HepG2 (cell line): ENCODE data around the gene ANKRD49. TPM values are rescaled to one million over a fixed set of nuclear protein-coding genes. Genes with fewer than 3 reads are reported as not detected.

Experiments used
- BHLHE40 ChIP-seq: IDR thresholded peaks from 2 replicates; pipeline ENCODE4 v1.6.1; 2011; ENCODE audit warnings: low read length, improper control_type of control experiment
- CEBPB ChIP-seq: IDR thresholded peaks from 2 replicates; pipeline ENCODE4 v1.6.1; 2011; ENCODE audit warnings: low read depth, low read length, improper control_type of control experiment, borderline replicate concordance
- ELF1 ChIP-seq: sonication (generic); formaldehyde crosslinking; IDR thresholded peaks from 2 replicates; pipeline ENCODE4 v1.4.0; 2020; ENCODE audit warnings: missing genetic modification reagents
- FOXK2 ChIP-seq: fragments of 450-650 bp; IDR thresholded peaks from 2 replicates; pipeline ENCODE4 v1.6.1; 2016
- HMG20A ChIP-seq: IDR thresholded peaks from 2 replicates; pipeline ENCODE4 v1.6.1; 2016; ENCODE audit warnings: borderline replicate concordance
- KAT8 ChIP-seq: IDR thresholded peaks from 2 replicates; pipeline ENCODE4 v1.6.1; 2016; ENCODE audit warnings: missing genetic modification reagents, missing compliant biosample characterization
- KLF6 ChIP-seq: IDR thresholded peaks from 2 replicates; pipeline ENCODE4 v1.8.0; 2016; ENCODE audit warnings: missing biosample characterization, missing genetic modification reagents
- RAD51 ChIP-seq: fragments of 450-650 bp; IDR thresholded peaks from 2 replicates; pipeline ENCODE4 v1.6.1; 2016; ENCODE audit warnings: borderline replicate concordance
- RFX1 ChIP-seq: fragments of 450-650 bp; IDR thresholded peaks from 2 replicates; pipeline ENCODE4 v1.6.1; 2017
- SIX4 ChIP-seq: sonication (generic); formaldehyde crosslinking; IDR thresholded peaks from 2 replicates; pipeline ENCODE4 v1.4.0; 2020; ENCODE audit warnings: missing genetic modification reagents
- SOX13 ChIP-seq, 3 experiments: fragments of 450-650 bp in 1 of 3; sonication (generic) in 1 of 3; formaldehyde crosslinking in 1 of 3; IDR thresholded peaks in 2 of 3; conservative IDR thresholded peaks in 1 of 3; 2 replicates each; pipeline versions ENCODE4 v1.5.0 to v1.6.1; 2016 to 2020; ENCODE audit warnings: antibody characterized with exemption in 1 of 3, mild to moderate bottlenecking in 1 of 3, missing compliant biosample characterization in 1 of 3, missing genetic modification reagents in 1 of 3, moderate library complexity in 1 of 3
- TEAD3 ChIP-seq: optimal IDR thresholded peaks from 2 replicates; pipeline ENCODE3; 2016; ENCODE audit warnings: borderline replicate concordance
- TOE1 ChIP-seq: sonication (generic); formaldehyde crosslinking; IDR thresholded peaks from 2 replicates; pipeline ENCODE4 v1.4.0; 2020; ENCODE audit warnings: mild to moderate bottlenecking, missing genetic modification reagents
- YEATS2 ChIP-seq: sonication (generic); formaldehyde crosslinking; IDR thresholded peaks from 2 replicates; pipeline ENCODE4 v1.4.0; 2020; ENCODE audit warnings: missing genetic modification reagents, borderline replicate concordance
- YEATS4 ChIP-seq: sonication (generic); formaldehyde crosslinking; IDR thresholded peaks from 2 replicates; pipeline ENCODE4 v1.4.0; 2020; ENCODE audit warnings: missing genetic modification reagents, borderline replicate concordance
- ZBTB7B ChIP-seq: sonication (generic); formaldehyde crosslinking; IDR thresholded peaks from 2 replicates; pipeline ENCODE4 v1.4.0; 2020; ENCODE audit warnings: missing genetic modification reagents
- ZFP36L2 ChIP-seq: sonication (generic); formaldehyde crosslinking; IDR thresholded peaks from 2 replicates; pipeline ENCODE4 v1.4.0; 2020; ENCODE audit warnings: missing genetic modification reagents
- ZNF543 ChIP-seq: sonication (generic); formaldehyde crosslinking; IDR thresholded peaks from 2 replicates; pipeline ENCODE4 v1.4.0; 2020; ENCODE audit warnings: mild to moderate bottlenecking, missing genetic modification reagents
- ZNF572 ChIP-seq: sonication (generic); formaldehyde crosslinking; IDR thresholded peaks from 2 replicates; pipeline ENCODE4 v1.5.1; 2020; ENCODE audit warnings: mild to moderate bottlenecking, missing genetic modification reagents
- ZNF772 ChIP-seq: sonication (generic); formaldehyde crosslinking; IDR thresholded peaks from 2 replicates; pipeline ENCODE4 v1.5.0; 2020; ENCODE audit warnings: mild to moderate bottlenecking, missing genetic modification reagents
- polyA plus RNA-seq, 8 experiments: library from polyadenylated mRNA; depleted of rRNA in 3 of 8; stranded (reverse) in 7 of 8; unstranded in 1 of 8; fragments of >200 nt; fragmentation: Illumina TruSeq in 4 of 8; extraction: Trizol in 4 of 8; gene quantifications; 2 replicates each; pipeline versions ENCODE4 v1.2.1 to v1.2.3, GENCODE V29; 2011 to 2016; ENCODE audit warnings: low read depth in 4 of 8, missing spikeins in 1 of 8, mixed read lengths in 1 of 8; ENCODE audit not compliant: insufficient read depth in 1 of 8
- total RNA-seq, 5 experiments: library from RNA; depleted of rRNA; stranded (reverse); fragments of >200 nt; fragmentation: Illumina TruSeq; extraction: Trizol; gene quantifications; 2 replicates each; pipeline ENCODE4 v1.2.3, GENCODE V29; 2016; ENCODE audit warnings: low read depth in 1 of 5
- TF ChIP-seq, protein P1 (sequence below): IDR thresholded peaks from 2 replicates; pipeline ENCODE4 v1.6.1; 2016; ENCODE audit warnings: missing biosample characterization, missing genetic modification reagents, low read depth
- TF ChIP-seq, protein P2 (sequence below): sonication (generic); formaldehyde crosslinking; IDR thresholded peaks from 2 replicates; pipeline ENCODE4 v1.4.0; 2020; ENCODE audit warnings: missing genetic modification reagents
- TF ChIP-seq, protein P3 (sequence below): sonication (generic); formaldehyde crosslinking; conservative IDR thresholded peaks from 2 replicates; pipeline ENCODE4 v1.4.0; 2020; ENCODE audit warnings: missing genetic modification reagents
- TF ChIP-seq, protein P4 (sequence below): IDR thresholded peaks from 2 replicates; pipeline ENCODE4 v1.6.1; 2016

Gene ANKRD49
- total and polyA plus RNA-seq, 2 of the 13 experiments (the other 11 are each of a cell fraction or from before 2014, with no cell fraction given) = 14.2 to 14.3 TPM

DNA sequence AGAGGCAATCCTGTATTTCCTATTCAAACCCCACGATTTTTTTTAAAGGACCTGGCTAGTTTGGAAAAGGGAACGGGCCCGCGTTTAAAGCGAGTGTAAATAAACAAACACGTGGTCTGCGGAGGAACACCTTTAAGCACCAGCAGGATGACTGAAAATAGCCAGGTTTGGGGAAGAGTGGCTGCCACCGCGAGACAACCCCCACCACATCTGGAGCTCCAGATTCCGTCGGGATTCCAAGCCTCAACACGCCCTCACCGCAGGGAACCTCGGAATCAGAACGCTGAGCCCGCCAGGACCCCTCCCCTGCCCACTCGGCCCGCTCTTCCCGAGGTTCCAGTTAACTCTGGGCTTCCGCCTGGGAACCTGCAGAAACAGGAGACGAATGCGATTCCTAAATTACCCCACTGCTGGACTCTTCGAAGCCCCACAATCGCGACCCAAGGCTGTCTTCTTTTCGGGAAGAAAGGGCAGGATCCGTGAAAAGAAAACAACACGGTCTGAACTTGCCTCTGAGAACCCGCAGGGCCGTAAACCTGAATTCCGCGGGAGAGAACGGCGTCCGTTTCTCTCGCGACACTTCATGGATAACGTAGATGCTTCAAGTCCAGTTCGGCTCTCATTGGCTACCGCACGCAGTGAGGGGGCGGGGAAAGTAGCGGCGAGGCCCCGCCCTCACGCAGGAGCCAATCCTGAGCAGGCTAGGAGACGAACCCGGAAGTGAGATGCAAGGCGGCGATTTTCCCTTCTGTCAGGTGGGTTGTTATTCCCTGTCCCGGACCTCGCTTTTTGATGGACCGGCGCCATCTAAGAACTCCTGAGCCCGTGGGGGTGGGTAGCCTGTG, at the start of gene ANKRD49, which contains the start of gene MRE11 (continued):
- TF ChIP-seq, protein P1, sequence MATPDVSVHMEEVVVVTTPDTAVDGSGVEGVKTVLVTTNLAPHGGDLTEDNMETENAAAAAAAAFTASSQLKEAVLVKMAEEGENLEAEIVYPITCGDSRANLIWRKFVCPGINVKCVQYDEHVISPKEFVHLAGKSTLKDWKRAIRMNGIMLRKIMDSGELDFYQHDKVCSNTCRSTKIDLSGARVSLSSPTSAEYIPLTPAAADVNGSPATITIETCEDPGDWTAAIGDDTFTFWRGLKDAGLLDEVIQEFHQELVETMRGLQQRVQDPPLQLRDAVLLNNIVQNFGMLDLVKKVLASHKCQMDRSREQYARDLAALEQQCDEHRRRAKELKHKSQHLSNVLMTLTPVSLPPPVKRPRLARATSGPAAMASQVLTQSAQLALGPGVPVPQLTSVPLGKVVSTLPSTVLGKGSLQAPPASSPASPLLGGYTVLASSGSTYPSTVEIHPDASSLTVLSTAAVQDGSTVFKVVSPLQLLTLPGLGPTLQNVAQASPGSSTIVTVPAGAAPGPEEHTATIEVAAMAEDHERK = no peak
- TF ChIP-seq TEAD3 (CRISPR knock-in tag) (peak; percentile 54), BHLHE40 (no peak), ZFP36L2 (CRISPR knock-in tag) (no peak), YEATS2 (peak; percentile 93), HMG20A (CRISPR knock-in tag) (no peak), TOE1 (CRISPR knock-in tag) (0 out of 2 replicates have a peak, but pooled peaks have one; percentile 41), RAD51 (no peak), RFX1 (no peak), CEBPB (no peak), ZNF772 (no peak), KLF6 (CRISPR knock-in tag) (peak; percentile 25; the same call in 1 of the 2 replicates), FOXK2 (0 out of 2 replicates have a peak, but pooled peaks have one; percentile 32), ELF1 (peak; percentile 97), SOX13 (IDR thresholded peaks at IDR 0.05) (no peak), SOX13 (CRISPR knock-in tag; conservative IDR thresholded peaks at IDR 0.05 in 1 of 2, IDR thresholded peaks at IDR 0.05 in 1 of 2) (peak in 1 of 2 experiments; percentile 10; a peak in 1 of 4 replicates), ZNF572 (CRISPR knock-in tag) (no peak), SIX4 (0 out of 2 replicates have a peak, but pooled peaks have one; percentile 12), KAT8 (peak; percentile 91), ZBTB7B (CRISPR knock-in tag) (no peak), YEATS4 (CRISPR knock-in tag) (peak; percentile 74; the same call in 1 of the 2 replicates), ZNF543 (CRISPR knock-in tag) (no peak)
- TF ChIP-seq, protein P2, sequence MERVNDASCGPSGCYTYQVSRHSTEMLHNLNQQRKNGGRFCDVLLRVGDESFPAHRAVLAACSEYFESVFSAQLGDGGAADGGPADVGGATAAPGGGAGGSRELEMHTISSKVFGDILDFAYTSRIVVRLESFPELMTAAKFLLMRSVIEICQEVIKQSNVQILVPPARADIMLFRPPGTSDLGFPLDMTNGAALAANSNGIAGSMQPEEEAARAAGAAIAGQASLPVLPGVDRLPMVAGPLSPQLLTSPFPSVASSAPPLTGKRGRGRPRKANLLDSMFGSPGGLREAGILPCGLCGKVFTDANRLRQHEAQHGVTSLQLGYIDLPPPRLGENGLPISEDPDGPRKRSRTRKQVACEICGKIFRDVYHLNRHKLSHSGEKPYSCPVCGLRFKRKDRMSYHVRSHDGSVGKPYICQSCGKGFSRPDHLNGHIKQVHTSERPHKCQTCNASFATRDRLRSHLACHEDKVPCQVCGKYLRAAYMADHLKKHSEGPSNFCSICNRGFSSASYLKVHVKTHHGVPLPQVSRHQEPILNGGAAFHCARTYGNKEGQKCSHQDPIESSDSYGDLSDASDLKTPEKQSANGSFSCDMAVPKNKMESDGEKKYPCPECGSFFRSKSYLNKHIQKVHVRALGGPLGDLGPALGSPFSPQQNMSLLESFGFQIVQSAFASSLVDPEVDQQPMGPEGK (CRISPR knock-in tag) = no peak
- TF ChIP-seq, protein P3, sequence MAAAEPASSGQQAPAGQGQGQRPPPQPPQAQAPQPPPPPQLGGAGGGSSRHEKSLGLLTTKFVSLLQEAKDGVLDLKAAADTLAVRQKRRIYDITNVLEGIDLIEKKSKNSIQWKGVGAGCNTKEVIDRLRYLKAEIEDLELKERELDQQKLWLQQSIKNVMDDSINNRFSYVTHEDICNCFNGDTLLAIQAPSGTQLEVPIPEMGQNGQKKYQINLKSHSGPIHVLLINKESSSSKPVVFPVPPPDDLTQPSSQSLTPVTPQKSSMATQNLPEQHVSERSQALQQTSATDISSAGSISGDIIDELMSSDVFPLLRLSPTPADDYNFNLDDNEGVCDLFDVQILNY (CRISPR knock-in tag) = 0 out of 2 replicates have a peak, but pooled peaks have one; percentile 25
- TF ChIP-seq, protein P4, sequence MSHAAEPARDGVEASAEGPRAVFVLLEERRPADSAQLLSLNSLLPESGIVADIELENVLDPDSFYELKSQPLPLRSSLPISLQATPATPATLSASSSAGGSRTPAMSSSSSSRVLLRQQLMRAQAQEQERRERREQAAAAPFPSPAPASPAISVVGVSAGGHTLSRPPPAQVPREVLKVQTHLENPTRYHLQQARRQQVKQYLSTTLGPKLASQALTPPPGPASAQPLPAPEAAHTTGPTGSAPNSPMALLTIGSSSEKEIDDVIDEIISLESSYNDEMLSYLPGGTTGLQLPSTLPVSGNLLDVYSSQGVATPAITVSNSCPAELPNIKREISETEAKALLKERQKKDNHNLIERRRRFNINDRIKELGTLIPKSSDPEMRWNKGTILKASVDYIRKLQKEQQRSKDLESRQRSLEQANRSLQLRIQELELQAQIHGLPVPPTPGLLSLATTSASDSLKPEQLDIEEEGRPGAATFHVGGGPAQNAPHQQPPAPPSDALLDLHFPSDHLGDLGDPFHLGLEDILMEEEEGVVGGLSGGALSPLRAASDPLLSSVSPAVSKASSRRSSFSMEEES (CRISPR knock-in tag) = 0 out of 2 replicates have a peak, but pooled peaks have one; percentile 8
